GM18873 (cell line): ENCODE results near the gene CHM.
A peak's percentile ranks its signal among the peaks of the same experiment; 100 is the strongest.
"Not testable (repeated sequence)": the region's sequence is repeated elsewhere in the genome, so short reads cannot be mapped to it uniquely, and the experiment has no call there.

Source experiments
- ATAC-seq: cut with Tn5 transposase; IDR thresholded peaks from one replicate; pipeline ENCODE4 v1.9.1; 2021; ENCODE audit warnings: mild to moderate bottlenecking, moderate library complexity, moderate number of reproducible peaks; ENCODE audit not compliant: unreplicated experiment, low FRiP score

CHM gene, protein sequence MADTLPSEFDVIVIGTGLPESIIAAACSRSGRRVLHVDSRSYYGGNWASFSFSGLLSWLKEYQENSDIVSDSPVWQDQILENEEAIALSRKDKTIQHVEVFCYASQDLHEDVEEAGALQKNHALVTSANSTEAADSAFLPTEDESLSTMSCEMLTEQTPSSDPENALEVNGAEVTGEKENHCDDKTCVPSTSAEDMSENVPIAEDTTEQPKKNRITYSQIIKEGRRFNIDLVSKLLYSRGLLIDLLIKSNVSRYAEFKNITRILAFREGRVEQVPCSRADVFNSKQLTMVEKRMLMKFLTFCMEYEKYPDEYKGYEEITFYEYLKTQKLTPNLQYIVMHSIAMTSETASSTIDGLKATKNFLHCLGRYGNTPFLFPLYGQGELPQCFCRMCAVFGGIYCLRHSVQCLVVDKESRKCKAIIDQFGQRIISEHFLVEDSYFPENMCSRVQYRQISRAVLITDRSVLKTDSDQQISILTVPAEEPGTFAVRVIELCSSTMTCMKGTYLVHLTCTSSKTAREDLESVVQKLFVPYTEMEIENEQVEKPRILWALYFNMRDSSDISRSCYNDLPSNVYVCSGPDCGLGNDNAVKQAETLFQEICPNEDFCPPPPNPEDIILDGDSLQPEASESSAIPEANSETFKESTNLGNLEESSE

DNA sequence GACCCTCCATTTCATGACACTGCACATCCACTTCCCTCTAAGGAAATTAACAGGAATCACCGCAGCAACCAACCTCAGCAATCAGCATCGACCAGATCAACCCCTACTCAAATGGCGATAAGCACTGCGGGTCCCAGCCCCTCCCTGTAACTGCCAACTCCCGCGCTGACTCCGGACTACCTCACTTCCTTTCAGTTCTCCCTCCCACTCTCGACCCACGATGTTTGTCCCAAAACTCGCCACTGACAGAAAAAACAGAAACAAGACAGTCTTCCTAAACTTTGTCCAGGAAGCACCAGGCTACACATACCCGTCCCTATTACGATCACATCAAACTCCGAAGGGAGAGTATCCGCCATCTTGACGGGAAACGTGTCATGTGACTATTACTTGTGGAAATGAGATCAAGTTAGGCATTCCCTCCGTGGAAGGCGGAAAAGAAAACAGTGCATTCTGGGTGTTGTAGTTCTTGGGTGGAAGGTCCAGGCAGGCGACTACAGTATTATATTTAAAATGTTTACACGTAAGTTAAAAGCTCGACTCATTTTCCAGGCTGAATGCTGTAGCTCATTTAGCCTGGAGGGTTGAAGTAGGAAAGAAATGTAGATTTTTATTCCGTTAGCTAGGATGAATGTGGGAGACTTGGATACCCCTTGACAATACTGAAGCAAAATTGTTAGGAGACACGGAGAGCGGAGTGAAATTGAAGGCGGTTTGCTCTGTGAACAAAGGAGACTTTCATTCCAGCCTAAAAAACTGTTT, at the start of gene CHM:
Gene CHM (minus strand): TSS at position 385 of the 762 bp plus-strand sequence. CDS start 26 bp downstream, at position 359.
- ATAC-seq, result peak; percentile 99

DNA sequence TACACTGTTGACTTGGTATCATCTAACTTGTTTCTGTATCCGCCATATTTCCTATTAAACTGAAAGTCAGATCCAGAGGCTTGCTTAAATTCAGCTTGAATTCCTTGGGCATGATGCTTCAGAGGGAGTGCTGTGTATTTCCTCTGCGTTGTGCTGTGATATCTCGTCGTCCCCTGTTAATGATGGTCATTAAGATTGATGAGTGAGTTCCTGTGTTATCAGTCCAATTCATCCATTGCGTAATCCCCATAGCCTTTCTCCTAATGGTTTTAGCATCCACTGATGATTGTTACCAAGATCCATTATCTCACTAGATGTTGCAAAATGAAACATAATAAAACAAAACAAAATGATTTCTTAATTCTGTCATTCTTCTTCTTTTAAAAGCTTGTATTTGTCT, 31.3 kb upstream of the CHM start:
- no peak for ATAC-seq

DNA sequence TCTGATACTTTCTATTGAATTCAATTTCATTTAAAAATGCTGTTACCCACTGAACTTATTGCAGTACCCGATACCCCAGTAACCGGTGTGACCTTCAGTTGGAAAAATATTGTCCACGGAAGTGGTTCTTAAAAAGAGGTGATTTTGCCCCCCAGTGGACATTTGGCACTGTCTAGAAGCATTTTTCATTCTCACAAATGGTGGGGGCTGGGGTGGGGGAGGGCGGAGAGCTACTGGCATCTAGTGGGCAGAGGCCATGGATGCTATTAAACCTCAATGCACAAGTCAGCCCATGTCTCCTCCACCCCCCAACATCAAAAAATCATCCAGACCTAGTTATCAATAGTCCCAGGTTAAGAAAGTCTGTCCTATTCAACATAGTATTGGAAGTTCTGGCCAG, 19.6 kb upstream of the CHM start:
- ATAC-seq, result no peak

DNA sequence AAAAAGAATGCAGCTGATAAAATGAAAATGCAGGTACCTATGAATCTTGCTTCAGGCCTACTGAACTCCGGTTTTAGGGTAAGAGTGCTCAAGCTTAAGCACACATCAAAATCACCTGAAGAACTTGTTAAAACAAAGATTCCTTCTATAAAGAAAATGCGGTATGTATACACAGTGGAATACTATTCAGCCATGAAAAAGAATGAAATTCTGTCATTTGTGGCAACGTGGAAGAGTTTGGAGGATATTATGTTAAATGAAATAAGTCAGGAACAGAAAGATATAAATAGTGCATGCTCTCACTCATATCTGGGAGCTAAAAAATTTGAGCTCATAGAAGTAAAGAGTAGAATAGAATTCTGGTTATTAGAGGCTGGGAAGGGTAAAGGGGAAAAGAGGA, 14.0 kb upstream of the CHM start:
- ATAC-seq, result no peak

DNA sequence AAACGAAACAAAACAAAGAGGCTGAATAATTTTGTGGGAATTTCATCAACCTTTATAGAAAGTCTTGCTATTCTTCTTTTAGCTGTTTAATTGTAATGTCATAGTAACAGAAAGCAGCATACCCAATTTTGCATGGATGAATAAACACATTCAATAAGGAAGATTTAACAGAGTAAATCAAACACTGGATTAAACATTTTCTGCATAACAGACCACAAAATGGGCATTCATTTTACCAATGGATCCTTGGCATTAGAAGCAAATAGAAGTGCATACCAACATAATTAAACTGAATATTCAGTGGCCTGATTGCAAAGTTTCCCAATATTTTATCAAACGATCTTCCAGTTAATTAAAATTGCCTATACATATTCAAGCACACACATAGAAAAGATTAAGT, 4.4 kb upstream of the CHM start:
- no peak for ATAC-seq

DNA sequence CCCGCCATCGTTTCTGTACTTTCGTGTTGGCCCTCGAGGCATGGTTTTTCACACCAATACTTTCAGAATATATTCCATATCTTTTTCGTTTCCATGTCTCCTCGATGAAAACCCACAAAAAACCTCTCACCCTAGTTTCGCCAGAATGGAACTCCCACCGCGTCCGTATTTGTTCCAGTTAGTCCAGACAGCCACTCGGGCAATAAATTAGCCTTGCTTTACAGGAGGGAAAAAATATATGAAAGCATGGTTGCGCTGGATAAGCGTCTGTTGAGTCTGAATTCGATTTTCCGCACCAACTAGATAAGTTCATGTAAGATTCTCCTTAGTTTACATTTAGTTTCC, 550 bp upstream of the CHM start:
- no peak for ATAC-seq

DNA sequence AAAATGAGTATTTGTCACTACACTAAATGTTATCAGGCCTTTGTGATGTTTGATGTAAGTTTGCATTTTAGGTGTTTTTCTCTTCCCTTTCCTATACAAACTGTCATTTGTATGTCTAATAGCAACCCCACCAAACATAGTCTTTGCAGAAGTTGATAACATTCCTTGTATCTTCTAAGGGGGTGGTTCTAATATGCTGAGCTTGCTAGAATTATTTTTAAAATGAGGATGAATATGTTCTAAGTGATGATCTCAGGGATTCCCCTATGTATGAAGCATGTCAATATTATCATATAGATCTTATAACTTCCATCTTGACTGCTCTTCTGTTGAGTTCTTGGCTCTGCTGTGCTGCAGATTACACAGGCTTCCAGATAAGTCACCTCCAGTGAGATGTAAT, 3.1 kb downstream of the CHM start:
- no peak for ATAC-seq

DNA sequence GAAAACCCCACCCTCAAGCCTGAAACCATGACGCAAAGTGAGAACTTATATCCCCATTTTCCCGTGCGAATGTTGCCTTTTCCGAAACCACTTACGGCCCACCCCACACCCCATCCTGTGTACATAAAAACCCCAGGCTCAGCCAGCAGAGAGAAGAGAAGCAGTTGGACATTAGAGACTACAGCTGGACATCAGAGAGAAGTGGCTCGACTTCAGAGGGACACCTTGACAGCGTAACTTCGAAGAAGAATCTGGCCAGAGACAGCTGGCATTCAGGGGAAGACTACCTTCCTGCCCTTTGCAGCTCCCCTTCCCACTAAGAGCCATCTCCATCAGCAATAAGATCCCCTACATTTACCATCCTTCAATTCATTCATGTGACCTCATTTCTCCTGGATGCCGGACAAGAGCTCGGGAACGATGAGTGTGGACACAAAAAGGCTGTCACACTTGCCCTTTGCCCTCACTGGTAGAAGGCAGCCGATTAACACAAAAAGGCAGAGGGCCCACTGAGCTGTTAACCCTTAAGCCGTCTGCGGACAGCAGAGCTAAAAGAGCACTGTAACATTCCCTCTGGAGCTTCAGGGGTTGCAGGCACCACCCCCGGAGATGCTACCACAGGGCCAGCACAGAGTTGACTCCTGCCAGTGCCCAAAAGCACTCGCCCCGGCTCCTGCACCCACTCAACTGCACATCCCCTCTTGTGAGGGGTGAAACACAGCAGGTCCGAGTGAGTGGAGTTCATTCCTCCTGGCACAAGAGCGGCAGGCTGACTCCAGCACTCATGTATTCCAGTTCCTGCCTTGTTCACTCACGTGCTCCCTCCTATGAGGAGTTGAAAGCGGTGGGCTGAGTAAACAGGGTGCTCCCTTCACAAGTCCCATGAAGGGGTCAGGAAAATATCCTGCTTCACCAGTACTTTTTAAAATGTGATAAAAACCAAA, 7.5 kb downstream of the CHM start:
- no peak for ATAC-seq

DNA sequence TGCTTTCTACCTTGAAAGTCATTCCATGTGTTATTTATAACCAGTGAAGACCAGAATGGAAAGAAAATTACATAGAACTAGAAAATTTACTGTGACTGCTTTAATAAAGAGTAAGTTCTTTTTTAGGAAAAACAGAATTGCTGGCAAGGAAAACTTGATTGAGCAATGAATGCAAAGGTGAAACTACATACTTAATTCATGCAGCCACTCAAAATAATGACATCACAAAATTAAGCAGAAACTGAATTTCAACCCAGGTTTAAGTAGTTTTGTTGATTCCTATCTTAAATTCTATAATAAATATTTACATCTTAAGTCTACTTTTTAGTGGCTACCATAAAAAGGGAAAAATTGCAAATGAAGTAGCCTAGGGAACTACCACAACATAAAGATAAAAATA, 14.0 kb downstream of the CHM start:
- no peak for ATAC-seq

DNA sequence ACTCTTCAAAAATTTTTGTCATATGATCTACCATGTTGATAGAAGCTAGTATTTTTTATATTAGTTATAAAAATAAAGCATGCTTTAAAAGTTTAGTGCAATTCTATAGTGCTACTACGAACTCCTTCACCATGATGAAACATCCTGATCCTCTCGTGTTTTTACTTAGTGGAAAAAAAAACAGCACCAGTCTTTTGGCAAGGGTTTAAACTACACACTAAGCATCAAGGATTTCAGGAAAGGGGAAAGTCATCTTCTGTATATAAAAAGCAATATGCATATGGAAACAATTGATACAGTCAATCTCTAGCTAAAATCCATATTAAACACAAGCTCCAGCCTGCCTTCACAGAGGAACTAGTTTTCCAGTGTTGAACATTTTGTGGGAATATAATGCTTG, 18.7 kb downstream of the CHM start:
- ATAC-seq, result no peak

DNA sequence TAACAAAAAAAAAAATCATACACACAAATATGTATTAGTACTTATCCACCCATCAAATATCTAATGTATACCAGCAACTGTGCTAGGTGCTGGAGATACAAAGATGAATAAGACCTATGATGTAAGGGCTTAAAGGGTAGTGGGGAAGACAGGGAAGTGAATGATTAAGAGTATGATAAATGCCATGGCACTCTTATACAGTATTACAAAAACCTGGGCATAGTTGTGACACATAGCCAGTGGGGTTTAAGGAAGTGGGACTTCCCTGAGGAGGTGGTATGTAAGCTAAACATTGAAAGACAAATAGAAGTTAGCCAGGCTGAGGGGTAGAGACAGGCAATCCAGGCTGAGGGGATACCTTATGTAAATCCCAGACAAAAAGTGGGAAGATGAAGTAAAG, 23.5 kb downstream of the CHM start:
- no peak for ATAC-seq

DNA sequence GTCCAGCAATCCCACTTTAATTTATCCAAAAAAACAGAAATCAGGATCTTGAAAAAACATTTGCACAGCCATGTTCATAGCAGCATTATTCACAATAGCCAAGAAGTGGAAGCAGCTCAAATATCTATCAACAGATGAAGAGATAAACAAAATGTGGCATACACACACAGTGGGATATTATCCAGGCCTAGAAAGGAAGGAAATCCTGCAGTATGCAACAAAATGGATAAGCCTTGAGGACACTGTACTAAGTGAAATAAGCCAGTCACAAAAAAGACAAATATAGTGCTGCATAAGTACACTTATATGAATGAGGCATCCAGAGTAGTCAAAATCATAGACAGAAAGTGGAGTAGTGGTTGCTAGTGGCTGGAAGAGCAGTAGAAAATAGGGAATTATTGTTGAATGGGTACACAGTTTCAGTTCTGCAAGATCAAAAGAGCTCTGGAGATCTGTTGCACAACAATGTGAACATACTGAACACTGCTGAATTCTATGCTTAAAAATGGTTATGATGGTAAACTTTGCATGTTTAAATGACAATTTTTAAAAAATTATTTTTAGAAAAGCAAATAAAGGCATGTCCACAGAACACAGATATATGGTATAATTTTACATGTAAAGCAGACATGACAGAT, 25.6 kb downstream of the CHM start:
- no peak for ATAC-seq

DNA sequence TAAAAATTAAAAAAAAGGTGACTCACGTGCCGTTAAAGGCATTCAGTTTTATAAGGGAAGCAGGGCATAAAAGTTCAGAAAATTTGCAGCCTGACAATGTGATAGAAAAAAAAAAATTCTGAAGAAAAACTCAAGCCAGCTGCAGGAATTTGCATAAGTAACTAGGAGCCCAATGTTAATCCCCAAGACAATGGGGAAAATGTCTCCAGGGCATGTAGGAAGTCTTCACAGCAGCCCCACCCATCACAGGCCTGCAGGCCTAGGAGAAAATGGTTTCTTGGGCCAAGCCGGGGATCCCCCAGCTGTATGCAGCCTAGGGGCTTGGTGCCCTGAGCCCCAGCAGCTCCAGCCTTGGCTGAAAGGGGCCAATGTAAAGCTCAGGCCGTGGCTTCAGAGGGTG, 31.2 kb downstream of the CHM start:
- ATAC-seq, result no peak

DNA sequence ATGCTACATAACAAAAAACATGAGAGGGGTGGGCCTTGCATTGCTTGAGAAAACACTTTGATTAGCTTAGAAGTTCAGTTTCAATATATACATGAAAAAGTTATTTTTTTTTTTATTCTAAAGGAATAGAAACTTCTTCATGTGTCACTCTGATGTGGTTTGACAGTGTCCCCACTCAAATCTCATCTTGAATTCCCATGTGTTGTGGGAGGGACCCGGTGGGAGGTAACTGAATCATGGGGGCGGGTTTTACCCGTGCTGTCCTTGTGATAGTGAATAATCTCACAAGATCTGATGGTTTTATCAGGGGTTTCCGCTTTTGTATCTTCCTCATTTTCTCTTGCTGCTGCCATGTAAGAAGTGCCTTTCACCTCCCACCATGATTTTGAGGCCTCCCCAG, 32.4 kb downstream of the CHM start:
- not testable (repeated sequence) for ATAC-seq

DNA sequence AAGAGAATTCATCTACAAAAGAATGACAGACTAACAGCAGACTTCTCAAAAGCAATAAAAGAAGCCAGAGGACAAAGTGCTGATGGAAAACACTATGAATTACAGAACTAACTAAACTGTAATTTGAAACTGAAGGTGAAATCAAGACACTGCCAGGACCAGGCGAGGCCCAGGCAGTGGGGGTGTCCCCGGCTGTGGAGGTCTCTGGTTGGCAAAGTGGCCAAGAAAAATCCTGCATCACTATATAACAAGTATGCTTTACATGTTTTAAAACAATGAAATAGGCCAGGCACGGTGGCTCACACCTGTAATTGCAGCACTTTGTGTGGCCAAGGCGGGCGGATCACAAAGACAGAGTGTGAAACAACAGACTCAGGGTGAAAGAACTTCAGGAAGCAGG, 32.9 kb downstream of the CHM start:
- ATAC-seq, result no peak

DNA sequence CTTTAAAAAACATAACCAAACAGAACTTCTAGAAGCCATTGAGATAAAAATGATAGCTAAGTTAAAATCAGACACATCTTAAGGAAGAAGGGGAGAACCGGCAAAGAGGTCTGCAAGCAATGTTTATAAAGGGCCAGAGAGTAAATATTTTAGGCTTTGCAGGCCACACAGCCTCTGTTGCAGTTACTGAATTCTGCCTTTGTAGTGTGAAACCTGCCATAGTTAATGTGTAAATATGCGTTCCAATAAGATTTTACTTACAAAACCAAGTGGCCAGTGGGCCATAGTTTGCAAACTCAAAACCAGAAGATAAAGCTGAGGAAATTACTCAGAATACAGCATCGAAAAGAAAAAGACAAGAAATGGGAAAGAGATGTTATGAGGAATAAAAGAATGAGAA, 33.6 kb downstream of the CHM start:
- no peak for ATAC-seq

DNA sequence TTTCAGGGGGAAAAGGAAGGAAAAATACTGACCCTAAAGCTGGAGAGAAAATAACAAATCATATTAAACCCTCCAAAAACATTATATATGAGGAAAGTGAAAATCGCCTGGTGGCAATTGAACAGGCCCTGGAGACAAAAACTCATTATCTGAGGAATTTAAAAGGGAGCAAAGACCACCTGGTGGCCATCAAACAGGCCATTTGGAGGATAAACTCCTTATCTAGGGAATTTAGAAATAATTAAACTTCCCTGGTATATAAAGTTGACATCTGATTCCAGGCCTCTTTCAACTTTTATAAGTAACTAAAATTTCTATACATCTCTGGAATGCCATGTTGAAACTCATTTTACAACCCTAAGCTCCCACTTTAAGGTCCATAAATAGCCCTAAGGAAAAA, 35.2 kb downstream of the CHM start:
- no peak for ATAC-seq

DNA sequence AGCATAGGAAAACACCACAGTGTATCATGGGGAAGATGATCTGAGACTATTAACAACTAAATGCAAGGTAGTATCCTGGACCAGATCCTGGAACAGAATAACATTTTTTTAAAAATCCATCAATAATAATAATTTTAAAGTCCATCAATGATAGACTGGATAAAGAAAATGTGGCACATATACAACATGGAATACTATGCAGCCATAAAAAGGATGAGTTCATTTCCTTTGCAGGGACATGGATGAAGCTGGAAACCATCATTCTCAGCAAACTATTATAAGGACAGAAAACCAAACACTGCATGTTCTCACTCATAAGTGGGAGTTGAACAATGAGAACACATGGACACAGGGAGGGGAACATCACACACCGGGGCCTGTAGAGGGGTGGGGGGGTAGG, 37.6 kb downstream of the CHM start:
- ATAC-seq, result not testable (repeated sequence)

DNA sequence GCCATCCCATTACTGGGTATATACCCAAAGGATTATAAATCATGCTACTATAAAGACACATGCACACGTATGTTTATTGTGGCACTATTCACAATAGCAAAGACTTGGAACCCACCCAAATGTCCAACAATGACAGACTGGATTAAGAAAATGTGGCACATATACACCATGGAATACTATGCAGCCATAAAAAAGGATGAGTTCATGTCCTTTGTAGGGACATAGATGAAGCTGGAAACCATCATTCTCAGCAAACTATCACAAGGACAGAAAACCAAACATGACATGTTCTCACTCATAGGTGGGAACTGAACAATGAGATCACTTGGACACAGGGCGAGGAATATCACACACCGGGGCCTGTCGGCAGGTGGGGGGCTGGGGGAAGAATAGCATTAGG, 39.5 kb downstream of the CHM start:
- ATAC-seq, result not testable (repeated sequence)
